ENCODE data around the gene SLIRP.
"Not testable (repeated sequence)": the region's sequence is repeated elsewhere in the genome, so short reads cannot be mapped to it uniquely, and the experiment has no call there.

The SLIRP gene

DNA sequence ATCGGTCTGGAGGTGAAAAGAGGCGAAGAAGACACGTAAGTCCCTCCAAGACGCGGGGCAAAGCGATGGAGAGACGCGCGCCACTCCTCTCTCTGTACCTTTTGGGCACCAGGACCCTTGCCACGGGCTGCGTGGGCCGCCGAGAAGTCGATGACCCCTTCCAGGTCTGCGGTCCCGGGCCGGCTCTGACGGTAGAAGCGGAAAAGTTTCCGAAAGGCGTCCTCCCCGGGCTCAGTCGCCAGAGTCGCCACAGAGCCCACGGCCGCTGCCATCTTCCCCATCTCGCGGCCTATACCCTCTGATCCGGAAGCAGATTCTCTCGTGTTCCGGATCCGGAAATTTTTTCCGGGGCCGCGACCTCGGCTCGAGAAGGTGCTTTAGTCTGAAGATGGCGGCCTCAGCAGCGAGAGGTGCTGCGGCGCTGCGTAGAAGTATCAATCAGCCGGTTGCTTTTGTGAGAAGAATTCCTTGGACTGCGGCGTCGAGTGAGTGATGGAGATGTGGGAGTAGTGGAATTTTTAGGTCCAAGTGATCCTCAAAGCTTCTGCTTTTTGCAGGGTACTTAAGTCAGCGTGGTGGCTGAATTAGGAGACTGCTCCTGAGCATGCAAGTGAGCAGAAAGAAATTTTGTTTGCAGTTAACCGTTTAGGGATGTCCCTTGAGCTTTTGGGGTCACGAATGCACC is at the start of gene SLIRP, which contains the start of gene ALKBH1:
TSS of gene SLIRP (plus strand) at position 380 of the 685 bp plus-strand sequence. CDS start at position 389, 9 bp downstream.
TSS of gene ALKBH1 (minus strand) at position 300 of the 685 bp plus-strand sequence. CDS start at position 281, 19 bp downstream.
- DNase-seq: peak; percentile 18 to 47

DNA sequence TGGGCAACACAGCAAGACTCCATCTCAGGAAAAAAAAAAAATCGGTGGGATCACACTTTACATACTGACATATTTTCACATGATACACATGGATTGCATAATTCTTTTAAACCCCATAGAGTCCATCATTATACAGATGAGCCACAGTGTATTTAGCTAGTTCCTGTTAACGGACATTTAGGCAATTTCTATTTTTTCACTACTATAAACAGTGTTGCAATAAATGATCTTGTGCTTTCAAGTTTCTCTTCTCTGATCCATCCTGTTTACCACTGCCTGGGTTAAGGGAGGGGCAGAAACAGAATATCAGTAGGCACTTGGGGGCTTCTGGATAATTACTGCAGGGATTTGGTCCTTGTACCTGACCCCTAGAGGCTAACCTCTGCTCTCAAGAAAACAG is 48.1 kb upstream of the SLIRP start:
- DNase-seq: no peak

DNA sequence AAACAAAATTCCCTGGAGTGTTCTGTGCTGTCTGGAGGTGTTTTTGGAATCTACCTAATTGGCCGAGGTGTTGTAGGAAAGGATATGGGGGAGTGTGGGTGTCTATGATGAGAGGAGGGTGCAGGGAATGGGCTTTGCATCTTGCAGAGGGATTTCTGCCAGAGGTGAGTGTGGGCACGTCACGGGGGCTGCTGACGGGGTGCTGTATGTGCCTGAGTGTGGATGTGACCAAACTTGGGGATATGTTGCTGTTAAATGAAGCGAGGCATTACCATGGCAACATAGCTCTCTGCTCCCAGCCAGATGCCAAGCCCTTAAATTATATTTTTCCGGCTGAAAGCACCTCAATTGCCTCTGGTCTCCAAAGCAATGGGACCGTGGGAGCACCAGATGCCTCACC is 47.1 kb upstream of the SLIRP start:
- no peak for DNase-seq

DNA sequence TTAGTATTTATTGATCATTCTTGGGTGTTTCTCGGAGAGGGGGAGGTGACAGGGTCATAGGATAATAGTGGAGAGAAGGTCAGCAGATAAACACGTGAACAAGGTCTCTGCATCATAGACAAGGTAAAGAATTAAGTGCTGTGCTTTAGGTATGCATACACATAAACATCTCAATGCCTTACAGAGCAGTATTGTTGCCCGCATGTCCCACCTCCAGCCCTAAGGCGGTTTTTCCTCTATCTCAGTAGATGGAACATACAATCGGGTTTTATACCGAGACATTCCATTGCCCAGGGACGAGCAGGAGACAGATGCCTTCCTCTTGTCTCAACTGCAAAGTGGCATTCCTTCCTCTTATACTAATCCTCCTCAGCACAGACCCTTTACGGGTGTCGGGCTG is 46.3 kb upstream of the SLIRP start:
- DNase-seq: not testable (repeated sequence)

DNA sequence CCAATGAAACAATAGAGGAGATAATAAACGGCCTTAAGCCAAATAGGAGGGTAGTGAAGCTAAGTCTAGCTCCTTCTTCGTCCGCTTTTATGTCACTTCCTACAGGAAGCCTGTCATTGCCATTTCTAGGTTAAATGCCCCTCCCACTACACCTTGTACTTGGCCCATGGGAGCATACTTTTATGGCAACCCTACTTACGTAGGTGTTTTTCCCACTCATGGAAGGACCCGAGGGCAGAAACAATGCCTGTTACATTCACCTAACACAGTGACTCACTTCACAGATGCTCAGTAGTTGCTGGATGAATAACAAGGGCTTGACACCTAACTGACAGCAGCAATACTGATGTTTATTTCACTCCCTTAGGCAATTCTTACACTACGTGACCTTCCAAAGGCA is 44.6 kb upstream of the SLIRP start:
- no peak for DNase-seq

DNA sequence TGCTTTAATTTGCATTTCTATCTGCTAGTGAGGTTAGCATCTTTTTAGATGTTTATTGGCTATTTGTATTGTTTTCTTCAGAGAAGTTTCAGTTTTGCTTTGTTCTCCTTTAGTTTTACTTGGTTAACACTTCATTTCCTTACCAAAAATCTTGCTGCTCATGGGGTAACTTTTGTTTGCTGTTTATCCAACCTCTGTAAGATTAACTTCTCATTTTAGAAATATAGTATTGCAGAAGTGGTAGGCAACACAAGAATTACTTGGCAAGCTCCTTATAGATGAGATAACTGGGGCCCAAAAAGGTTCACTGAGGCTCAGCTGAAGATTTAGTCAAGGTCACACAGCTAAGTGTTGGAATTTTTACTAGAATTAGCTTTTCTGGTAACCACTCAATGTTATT is 40.6 kb upstream of the SLIRP start:
- DNase-seq: no peak

DNA sequence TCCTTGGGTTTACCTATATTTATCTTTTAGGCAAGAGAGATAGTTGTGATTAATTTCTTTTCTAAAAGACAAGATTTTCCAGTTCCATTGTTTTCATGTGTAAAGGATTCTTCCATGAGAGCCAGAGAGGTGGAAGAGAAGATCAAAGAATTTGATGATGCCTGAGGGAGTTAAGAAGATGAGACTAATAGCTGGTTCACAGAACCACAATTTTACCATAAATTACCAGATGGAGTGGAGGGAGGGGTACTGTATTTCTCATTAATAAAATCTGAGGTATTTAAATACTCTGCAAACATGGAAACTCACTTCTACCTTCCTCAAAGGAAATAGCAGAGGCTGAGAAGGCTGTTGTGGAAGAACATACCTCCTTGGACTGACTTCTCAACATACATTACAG is 34.7 kb upstream of the SLIRP start:
- DNase-seq: no peak

DNA sequence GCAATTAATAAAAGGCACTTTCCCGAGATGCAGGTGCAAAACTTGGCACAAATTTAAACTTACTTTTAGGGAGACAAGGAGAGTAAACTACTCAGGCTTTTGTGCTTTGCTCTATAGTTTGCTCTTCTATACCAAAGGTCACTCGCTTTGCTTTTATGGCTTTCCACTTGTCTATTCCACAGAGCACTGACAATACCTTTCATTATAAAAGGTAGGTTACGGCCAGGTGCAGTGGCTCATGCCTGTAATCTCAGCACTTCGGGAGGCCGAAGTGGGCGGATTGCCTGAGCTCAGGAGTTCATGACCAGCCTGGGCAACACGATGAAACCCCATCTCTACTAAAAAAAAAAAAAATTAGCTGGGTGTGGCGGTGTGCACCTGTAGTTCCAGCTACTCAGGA is 33.0 kb upstream of the SLIRP start:
- no peak for DNase-seq

DNA sequence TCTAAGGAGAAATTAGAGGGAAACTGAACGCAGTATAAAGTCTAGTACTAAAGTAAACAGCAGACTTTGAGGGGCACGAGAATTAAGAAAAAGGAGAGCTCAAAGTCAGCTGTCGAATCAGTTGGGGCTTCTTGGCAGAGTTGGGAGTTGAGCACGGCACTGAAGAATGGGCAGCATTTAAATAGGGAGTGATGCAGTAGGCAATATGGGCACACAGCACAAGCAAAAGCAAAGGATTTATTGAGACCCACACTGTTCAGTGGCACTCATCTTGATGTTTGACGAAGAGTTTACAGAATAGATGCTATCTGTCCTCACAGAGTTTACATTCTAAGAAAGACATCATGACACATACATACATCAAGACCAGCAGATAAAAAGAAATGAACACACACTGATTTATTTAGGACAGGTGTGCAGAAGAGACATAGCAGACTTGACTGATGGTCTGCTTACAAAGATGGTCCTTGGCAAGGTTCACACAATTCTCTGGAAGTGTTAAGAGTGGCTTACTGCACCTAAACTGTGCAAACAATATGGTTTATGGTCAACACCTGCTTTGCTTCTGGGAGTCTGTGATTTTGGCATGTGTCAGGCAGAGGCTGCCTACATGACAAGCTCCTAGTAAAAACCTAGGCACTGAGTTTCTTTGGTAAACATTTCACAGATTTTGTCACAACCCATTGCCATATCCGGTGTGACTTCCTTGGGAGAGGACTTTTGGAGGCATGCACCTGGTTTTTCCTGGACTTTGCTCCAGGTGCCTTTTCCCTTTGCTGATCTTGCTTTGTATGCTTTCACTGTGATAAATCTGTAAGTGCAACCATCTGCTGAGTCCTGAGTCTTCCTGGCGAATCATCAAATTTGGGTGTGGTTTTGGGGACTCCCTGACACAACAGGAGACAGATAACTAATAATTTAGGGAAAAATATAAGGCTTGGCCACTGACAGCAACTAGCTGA is 26.4 kb upstream of the SLIRP start:
- DNase-seq: no peak

DNA sequence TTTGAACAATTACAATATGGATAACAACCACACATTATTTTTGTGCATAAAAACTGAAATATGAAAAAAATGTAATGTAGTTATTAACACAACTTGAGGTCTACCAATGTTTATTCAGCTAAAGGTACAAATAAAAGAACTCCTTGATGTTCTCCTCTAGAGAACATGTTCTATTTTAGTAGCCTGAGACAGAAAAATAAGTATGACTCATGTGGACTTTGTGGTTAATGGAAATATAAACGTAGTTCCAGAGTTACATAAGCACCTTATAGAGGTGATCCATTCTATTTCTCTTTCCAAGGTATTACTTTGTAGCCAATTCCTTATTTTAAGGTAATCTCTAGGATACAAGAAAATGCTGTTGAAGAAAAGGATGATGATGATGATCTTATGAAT is 25.7 kb upstream of the SLIRP start:
- no peak for DNase-seq

DNA sequence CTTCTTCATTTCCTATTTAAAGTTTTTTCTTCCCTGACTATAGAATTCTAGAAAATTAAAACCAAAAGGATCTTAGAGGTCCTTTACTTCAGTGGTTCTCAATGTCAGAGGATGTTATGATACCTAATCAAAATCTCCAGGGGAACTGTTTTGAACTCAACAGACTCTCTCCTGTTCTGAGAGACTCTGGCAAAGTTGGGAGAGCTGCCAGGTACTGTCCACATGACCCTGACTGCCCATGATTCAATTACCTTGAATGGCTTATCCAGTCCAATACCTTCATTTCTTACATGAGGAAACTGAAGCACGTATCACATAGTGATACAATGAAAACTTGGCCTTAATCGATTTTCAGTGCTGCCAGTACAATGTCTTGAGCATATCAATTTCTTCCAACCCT is 16.6 kb upstream of the SLIRP start:
- DNase-seq: no peak

DNA sequence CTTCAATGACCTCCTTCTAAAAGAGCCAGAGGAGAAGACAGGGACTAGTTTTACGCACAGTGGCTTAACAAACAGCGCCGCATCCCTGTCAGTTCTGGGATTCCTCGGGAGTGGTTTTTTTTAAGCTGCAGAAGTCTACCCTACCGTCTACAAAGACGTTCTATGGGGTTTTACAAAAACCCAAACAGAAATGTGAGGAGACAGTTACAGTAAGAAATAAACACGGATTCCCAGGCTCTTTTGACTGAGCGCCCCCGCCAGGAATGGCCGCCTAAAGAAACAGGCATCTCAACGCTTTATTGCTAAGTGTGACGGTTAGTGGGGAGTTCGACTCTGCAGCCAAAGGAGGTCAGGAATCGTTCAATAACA is 564 bp upstream of the SLIRP start:
- DNase-seq: no peak

DNA sequence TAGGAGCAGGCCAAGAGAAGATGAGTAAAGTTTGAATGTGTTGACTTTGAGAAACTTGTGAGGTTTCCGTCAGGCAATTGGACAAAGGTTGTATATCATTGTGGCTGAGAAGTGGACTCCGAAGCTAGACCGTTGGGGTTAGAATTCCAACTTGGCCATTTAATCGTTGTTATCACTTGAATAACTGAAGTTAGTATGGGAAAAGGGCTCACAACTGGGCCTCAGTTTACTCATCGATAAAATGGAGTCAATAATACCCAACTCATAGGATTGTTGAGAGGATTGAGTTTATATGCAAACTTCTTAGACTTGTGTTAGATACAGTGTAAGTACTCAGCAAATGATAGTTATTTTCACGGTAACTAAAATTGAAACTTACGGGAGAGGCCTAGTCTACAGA is 846 bp downstream of the SLIRP start:
- DNase-seq: no peak

DNA sequence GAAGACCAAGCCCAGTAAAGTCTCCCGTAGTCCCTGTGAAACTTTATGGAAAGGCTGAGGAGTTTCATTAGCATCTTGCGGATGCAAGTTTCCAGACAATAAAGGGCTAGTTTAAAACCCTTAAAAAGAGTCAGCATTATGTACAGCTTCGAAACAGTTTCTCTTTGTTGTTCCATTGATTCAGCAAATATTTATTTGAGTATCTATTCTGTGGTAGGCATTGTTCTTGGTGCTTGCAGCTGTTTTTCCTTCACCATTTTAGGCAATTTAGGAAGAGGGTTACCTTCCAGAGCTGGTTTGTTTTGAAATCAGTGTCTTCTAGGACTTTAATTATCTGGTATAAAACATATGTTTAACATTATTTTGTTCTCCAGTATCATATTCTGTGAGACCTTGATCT is 1.5 kb downstream of the SLIRP start:
- DNase-seq: no peak

DNA sequence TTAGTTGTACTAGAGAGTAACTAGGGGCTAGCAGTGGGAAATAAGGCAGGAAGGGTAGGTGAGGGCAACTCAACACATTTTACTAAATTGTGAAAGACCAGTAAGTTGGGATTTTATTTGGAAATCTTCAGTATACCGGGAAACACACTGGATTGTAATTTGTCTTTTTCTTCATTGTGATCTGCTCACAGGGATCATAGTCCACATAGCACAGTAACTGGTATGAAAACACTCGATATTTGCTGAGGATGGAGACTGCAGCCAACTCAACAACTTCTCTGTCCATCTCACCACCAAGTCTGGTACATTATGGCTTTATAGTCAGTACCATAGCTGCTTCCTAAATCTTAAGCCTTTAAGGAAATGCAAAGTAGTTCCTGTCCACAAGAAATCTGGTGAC is 2.5 kb downstream of the SLIRP start:
- no peak for DNase-seq

DNA sequence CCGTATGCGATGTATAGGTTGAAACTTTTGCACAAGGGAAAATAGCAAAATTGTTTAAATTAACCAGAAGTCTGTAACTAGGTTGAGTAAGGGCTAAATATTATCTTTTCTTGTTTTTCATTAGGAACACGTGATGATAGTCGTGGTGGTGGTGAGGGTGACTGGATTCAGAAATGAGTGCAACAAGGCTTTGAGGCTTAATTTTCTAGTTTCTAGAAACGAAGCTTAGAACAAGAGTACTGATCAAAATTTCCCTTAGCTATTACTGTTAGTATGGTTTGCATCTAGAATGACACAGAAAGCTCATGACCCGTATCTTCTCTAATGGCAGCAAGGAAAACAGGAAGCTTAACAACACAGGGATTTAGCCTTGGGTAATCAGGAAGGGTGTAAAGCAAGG is 7.0 kb downstream of the SLIRP start:
- no peak for DNase-seq

DNA sequence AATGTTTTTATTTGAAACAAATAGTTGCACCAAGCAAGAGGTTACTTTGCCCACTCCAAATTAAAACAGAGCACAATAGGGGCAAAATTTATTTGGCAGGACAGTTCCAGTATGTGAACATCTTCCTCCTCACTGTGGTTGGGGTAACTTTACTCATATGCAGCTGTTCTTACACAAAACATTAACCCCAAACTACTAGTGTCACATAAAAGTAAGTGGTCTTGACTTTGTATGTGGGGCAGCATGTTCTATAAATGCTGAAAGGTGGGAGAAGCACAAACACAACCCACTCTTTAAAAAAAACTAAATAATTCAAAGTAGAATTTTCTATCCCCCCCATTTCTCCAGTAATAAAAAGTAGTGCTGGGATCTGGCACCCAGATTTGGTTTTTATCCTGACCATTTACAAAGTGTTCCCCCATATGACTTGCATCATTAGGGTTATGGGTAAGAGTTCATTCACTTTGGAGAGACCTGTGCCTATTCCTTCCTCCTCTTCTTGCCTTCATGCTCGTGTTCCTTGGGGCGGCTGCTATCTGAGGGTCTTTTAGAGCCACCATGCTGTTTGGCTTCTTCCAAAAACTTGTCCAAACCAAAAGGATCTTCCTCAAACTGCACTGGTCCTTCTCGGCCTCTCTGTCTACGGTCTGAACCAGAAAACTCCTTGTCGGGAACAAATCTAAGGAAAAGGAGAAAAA is 9.9 kb downstream of the SLIRP start:
- DNase-seq: no peak

DNA sequence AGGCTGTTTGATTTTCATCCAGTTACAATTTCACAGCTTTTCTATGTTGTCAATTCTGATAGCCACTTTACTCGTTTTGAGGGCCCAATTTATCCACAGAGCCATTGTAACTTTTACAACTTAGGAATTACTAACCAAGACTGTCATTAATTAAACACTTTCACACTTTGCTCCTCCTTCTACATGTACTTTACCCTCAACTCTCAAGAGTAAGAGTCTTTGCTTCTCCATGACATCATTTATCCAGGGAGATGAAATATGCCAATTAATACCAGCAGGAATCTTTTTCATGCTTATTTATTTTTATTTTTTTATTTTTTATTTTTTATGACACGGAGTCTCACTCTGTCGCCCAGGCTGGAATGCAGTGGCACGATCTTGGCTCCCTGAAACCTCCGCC is 13.5 kb downstream of the SLIRP start:
- no peak for DNase-seq

DNA sequence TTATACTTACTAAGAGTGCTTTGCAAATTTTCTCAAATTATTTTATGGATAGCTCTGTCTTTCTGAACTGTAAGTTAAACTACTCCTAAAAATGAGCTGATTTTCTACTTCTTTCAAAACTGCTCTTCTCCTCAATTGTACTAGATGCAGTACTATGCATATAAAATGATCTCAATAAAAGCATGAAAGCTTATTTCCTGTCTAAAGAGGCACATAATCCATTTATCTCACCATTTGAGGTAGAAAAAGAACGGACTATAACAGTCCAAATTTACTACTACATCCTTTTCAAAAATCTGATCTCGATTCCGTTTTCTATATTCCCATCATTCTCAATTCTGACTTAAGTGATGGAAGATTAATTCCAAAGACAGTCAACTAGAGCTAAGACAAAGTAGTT is 14.4 kb downstream of the SLIRP start:
- no peak for DNase-seq

DNA sequence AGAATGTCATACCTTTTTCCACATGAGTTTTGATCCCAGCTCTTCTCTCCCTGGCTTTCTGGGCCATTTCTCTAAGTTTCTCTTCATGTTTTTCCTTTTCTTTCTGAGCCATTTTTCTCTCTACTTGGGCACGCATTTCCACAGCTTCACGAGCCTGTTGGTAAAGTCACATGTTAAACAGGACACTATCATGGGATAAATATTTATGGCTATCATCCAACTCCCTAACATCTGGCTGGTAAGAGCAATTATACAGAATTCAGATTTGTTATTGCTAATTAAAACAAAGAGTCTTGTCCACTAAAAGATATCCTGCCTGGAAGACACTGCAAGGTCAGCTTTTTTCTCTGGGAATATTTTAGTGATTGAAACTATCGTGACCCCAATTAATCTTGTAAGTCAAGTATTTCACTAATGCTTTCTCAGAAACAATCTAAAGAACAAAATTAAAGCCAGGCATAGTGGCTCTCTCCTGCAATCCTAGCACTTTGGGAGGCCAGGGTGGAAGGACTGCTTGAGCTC is 23.1 kb downstream of the SLIRP start:
- DNase-seq: no peak

DNA sequence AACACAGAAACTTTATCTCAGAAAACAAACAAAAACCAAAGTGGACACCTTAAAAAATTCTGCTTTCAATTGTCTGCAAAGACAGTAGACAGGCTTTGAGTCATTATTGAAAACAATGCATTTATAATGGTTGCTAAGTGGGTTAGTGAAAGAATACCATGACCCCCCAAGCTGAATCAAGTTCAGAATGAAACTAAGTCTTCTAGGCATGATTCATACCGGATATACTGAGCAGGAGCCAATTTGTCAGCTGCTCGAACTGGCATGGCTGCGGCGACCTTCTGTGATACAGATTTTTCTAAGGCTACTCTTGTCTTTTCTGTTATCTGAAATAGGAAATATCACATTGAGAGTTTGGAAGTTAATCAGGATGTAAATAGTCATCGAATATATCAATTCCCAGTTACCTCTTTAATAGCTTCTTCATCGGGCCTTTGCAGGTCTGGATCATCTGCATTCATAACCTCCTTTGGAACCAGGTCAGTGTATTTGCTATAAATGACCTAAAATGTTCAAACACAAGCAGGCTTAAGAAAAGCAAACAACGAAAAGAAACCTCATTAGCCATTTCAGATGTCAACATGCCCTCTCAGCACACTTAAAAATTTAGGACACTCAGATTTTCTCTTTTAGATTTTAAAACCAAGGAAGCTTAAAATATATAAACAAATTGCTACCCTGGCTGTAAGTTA is 30.8 kb downstream of the SLIRP start:
- DNase-seq: no peak

DNA sequence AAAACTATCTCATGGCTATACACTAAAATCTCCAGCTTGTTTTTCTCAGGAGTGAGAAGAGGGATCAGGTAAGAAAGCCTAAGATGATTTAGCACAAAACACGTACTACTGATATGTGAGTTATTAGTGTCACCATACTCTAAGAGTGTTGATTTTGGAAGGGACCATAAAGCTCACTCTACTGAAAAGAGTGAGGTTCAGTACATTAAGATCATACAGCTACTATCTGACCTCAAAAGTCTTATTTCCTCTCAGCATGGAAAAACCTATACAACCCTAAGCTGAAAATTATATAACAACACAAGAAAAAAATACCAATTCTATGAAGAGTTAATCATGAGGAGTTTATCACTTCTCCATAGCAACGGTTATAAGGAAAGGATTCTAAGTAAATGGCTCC is 33.5 kb downstream of the SLIRP start:
- no peak for DNase-seq

Measured in cerebellar nuclear complex (tissue), 1 donor.